ENCODE measurements around the gene TMOD2.

Gene TMOD2

DNA sequence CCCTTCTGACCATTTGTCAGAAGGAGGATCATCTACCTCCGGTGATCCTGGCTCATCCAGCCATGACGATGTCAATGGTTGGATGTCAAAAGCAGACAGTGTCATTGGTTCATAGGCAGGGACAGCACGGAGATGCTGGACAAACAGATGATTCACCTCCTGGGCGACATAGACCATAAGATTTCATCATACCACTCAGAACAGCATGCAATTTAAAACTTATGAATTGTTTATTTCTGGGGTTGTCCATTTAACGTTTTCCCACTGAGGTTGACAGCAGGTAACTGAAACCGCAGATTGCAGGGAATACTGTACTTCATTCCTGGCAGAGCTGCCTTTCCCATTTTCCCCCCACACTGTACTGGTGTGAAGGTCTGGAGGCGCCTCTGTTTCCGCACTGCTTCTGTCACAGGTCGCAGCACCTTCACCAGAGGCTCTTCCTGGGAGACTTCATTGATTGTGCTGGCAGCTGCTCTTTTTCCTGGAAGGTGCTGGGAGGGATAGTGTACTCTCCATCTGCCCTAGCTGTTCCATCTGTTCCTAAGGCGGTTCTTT lies 45.5 kb downstream of the TMOD2 start:
- no peaks in the 10 kb centered on the region for H3K27me3 ChIP-seq (ENCODE audit: control insufficient read depth, insufficient read depth, low read length)
- H3K9ac ChIP-seq (ENCODE audit: low read length): no peak overlapping the region
- H3K4me1 ChIP-seq (ENCODE audit: control insufficient read depth, insufficient read depth, low read length): no peaks in the 10 kb centered on the region
- no peaks in the 10 kb centered on the region for H3K9me3 ChIP-seq (ENCODE audit: control insufficient read depth, insufficient read depth, low read depth, low read length)
- no peak overlapping the region for H3K4me3 ChIP-seq (ENCODE audit: low read depth, low read length)
- no peaks in the 10 kb centered on the region for H3K36me3 ChIP-seq (ENCODE audit: control insufficient read depth, insufficient read depth, low read length)
- no peak overlapping the region for H3K27ac ChIP-seq (ENCODE audit: low read depth, low read length)

DNA sequence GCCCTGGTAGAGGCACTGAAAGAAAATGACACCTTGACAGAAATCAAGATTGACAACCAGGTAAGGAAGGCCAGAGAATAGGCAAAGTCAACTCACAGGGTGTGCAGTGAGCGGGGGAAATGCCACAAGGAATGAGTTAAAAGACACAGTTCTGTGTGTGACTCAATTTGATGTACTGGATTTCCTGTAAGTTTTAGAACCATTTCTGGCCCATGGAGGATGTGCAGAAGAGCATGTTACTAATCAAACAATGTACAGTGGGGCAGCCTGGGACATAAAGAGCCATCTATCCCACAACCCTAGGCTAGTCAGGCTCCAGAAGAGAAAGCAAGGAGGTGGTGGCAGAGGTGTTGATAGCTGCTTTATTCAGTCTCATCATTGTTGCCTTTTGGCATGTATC lies 46.9 kb downstream of the TMOD2 start:
- no peak overlapping the region for H3K4me3 ChIP-seq (ENCODE audit: low read depth, low read length)
- H3K4me1 ChIP-seq (ENCODE audit: control insufficient read depth, insufficient read depth, low read length): no peaks in the 10 kb centered on the region
- H3K36me3 ChIP-seq (ENCODE audit: control insufficient read depth, insufficient read depth, low read length): no peaks in the 10 kb centered on the region
- no peaks in the 10 kb centered on the region for H3K27me3 ChIP-seq (ENCODE audit: control insufficient read depth, insufficient read depth, low read length)
- H3K9ac ChIP-seq (ENCODE audit: low read length): no peak overlapping the region
- no peak overlapping the region for H3K27ac ChIP-seq (ENCODE audit: low read depth, low read length)
- H3K9me3 ChIP-seq (ENCODE audit: control insufficient read depth, insufficient read depth, low read depth, low read length): no peaks in the 10 kb centered on the region

DNA sequence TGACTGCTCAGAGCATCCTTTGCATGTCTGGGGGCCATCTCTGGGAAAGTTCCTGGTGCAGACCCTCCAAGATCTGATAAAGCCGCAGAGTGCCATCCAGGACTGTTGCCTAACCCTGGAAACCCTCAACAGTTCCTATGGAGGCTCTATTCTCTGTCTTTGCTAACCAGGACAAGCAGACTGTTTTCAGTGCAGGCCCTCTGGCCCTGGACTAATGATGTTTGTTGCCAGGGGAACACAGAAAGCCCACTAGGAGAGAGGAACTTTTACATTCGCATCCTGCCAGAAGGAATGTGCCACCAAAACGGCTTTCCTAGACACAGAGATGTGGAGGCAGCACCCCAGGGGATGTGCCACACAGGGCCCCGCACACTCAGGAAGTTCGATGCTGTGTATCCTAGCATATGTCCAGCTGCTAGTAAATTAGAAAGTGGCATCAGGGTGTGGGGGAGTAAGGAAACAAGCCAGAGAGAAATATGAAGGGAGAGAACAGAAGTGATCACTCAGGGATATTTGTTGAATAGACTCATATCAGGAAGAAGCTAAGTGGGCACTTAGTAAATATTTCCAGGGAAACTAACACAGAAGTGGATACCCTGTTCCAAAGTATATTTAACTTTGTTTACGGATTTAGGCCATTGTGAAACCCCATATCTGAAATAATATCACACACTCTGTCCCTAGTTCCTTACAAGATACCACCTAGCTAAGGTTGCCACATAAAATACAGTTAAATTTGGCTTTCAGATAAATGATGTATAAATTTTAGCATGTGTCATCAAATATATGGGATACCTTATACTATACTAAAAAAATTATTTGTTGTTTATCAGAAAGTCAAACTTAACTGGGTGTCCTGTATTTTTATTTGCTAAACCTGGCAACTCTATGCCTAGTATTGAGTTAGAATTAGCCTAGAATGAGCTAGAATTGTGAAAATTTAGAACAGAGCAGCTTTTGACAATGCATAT lies 48.2 kb downstream of the TMOD2 start:
- no peaks in the 10 kb centered on the region for H3K9me3 ChIP-seq (ENCODE audit: control insufficient read depth, insufficient read depth, low read depth, low read length)
- H3K4me3 ChIP-seq (ENCODE audit: low read depth, low read length): no peak overlapping the region
- no peaks in the 10 kb centered on the region for H3K27me3 ChIP-seq (ENCODE audit: control insufficient read depth, insufficient read depth, low read length)
- no peaks in the 10 kb centered on the region for H3K36me3 ChIP-seq (ENCODE audit: control insufficient read depth, insufficient read depth, low read length)
- H3K9ac ChIP-seq (ENCODE audit: low read length): no peak overlapping the region
- H3K4me1 ChIP-seq (ENCODE audit: control insufficient read depth, insufficient read depth, low read length): no peaks in the 10 kb centered on the region
- H3K27ac ChIP-seq (ENCODE audit: low read depth, low read length): no peak overlapping the region

DNA sequence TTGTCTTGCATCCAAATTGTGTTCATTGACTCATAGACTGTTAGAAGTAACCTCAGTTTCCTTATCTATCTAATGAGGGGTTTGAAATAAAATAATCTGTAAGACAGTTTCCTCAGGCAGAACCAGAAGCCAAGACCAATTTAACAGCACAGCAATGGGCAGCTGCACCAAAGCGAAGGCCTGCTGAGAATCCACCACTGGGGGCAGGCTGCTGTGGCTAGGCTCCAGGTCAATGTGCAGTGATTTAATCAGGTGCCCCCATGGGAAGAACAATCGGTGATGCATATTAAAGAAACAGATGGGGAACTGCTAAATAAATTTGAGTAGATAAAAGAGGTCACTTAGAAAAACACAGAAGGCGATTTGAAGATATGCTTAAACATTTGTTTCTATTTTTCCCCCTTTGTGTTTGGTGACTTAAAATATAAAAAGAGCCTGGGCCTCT lies 50.0 kb downstream of the TMOD2 start:
- H3K27me3 ChIP-seq (ENCODE audit: control insufficient read depth, insufficient read depth, low read length): no peaks in the 10 kb centered on the region
- H3K9ac ChIP-seq (ENCODE audit: low read length): no peak overlapping the region
- no peaks in the 10 kb centered on the region for H3K4me1 ChIP-seq (ENCODE audit: control insufficient read depth, insufficient read depth, low read length)
- no peaks in the 10 kb centered on the region for H3K36me3 ChIP-seq (ENCODE audit: control insufficient read depth, insufficient read depth, low read length)
- no peak overlapping the region for H3K27ac ChIP-seq (ENCODE audit: low read depth, low read length)
- H3K4me3 ChIP-seq (ENCODE audit: low read depth, low read length): no peak overlapping the region
- H3K9me3 ChIP-seq (ENCODE audit: control insufficient read depth, insufficient read depth, low read depth, low read length): no peaks in the 10 kb centered on the region

DNA sequence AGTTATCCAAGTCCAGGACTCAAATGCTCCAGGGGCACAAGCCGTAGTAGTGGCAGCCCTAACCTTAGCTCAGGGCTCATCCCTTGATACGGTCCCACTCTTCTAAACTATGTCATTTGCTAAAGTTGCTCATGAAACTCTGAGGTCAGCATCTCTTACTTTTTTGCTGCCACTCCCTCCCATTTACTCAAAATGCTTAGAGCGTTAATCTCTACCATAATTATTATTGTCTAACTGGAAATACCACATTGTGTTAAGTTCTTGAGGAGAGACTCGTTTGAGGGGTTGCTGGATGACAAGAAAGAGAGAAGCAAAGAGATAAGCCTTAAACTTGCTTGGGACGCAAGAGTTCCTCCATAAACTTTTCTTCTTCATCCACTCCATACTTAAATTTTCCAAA lies 51.2 kb downstream of the TMOD2 start:
- Histone ChIP-seq H3K9ac (ENCODE audit: low read length) (no peak overlapping the region), H3K4me1 (ENCODE audit: control insufficient read depth, insufficient read depth, low read length) (no peaks in the 10 kb centered on the region), H3K4me3 (ENCODE audit: low read depth, low read length) (no peak overlapping the region), H3K27ac (ENCODE audit: low read depth, low read length) (no peak overlapping the region), H3K36me3 (ENCODE audit: control insufficient read depth, insufficient read depth, low read length) (no peaks in the 10 kb centered on the region), H3K27me3 (ENCODE audit: control insufficient read depth, insufficient read depth, low read length) (no peaks in the 10 kb centered on the region), H3K9me3 (ENCODE audit: control insufficient read depth, insufficient read depth, low read depth, low read length) (no peaks in the 10 kb centered on the region)

DNA sequence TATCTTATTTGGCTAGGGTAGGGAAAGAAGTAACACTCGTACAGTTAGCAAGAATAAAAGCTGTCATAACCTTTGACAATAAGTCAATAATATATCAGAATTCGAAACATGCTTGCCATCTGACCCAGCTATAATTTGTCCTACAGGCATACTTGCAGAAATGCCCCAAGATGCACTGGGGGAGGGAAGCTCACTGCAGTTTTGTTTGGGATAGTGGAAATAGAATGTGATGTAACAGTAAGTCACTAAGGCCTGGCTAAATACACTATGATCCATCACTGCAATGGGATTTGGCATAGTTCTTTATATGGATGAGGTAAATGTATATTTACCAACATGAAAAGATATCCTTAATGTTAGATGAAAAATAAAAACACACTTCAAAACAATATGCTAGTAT lies 52.6 kb downstream of the TMOD2 start:
- no peak overlapping the region for H3K27ac ChIP-seq (ENCODE audit: low read depth, low read length)
- H3K27me3 ChIP-seq (ENCODE audit: control insufficient read depth, insufficient read depth, low read length): no peaks in the 10 kb centered on the region
- no peaks in the 10 kb centered on the region for H3K36me3 ChIP-seq (ENCODE audit: control insufficient read depth, insufficient read depth, low read length)
- H3K9me3 ChIP-seq (ENCODE audit: control insufficient read depth, insufficient read depth, low read depth, low read length): no peaks in the 10 kb centered on the region
- no peaks in the 10 kb centered on the region for H3K4me1 ChIP-seq (ENCODE audit: control insufficient read depth, insufficient read depth, low read length)
- H3K9ac ChIP-seq (ENCODE audit: low read length): no peak overlapping the region
- no peak overlapping the region for H3K4me3 ChIP-seq (ENCODE audit: low read depth, low read length)

DNA sequence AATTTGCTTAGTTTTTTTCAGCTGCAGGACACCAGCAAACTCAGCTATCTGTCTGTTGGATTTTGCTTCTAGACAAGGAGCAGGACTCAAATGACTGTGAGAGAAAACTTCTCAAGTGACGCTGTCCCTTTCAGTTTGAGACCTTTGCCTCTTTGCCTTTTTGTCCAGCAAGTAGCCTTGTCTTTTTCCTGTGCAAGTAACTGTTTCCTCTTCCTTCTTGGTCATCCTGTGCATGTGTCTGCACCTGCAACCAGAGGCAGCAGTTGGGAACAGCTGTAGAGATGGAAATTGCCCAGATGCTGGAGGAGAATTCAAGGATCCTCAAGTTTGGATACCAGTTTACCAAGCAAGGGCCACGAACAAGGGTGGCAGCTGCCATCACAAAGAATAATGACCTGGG lies 54.7 kb downstream of the TMOD2 start:
- Histone ChIP-seq H3K4me1 (ENCODE audit: control insufficient read depth, insufficient read depth, low read length) (no peaks in the 10 kb centered on the region), H3K9me3 (ENCODE audit: control insufficient read depth, insufficient read depth, low read depth, low read length) (no peaks in the 10 kb centered on the region), H3K27ac (ENCODE audit: low read depth, low read length) (no peak overlapping the region), H3K27me3 (ENCODE audit: control insufficient read depth, insufficient read depth, low read length) (no peaks in the 10 kb centered on the region), H3K36me3 (ENCODE audit: control insufficient read depth, insufficient read depth, low read length) (no peaks in the 10 kb centered on the region), H3K4me3 (ENCODE audit: low read depth, low read length) (no peak overlapping the region), H3K9ac (ENCODE audit: low read length) (no peak overlapping the region)

DNA sequence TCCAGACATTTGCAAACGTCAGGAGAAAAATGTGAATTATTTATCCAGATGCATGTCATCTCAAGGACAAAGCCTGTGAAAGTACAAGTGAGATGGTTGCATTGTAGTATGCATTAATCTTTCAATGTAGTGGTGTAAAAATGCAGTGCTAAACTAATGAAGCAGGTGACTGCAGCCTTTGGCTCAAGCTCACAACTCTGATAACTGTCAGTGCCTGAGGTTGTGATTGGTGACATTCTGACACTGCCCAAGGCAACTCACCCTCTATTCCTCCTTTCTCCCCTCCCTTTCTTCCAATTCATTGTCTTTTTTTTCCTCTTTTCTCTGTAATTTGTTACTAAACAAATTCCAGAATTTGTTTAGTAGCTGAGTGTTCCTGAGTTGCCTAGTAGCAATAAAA lies 58.1 kb downstream of the TMOD2 start:
- H3K4me3 ChIP-seq (ENCODE audit: low read depth, low read length): no peak overlapping the region
- H3K9ac ChIP-seq (ENCODE audit: low read length): no peak overlapping the region
- H3K27ac ChIP-seq (ENCODE audit: low read depth, low read length): no peak overlapping the region
- no peaks in the 10 kb centered on the region for H3K27me3 ChIP-seq (ENCODE audit: control insufficient read depth, insufficient read depth, low read length)
- no peaks in the 10 kb centered on the region for H3K36me3 ChIP-seq (ENCODE audit: control insufficient read depth, insufficient read depth, low read length)
- H3K4me1 ChIP-seq (ENCODE audit: control insufficient read depth, insufficient read depth, low read length): no peaks in the 10 kb centered on the region
- no peaks in the 10 kb centered on the region for H3K9me3 ChIP-seq (ENCODE audit: control insufficient read depth, insufficient read depth, low read depth, low read length)

DNA sequence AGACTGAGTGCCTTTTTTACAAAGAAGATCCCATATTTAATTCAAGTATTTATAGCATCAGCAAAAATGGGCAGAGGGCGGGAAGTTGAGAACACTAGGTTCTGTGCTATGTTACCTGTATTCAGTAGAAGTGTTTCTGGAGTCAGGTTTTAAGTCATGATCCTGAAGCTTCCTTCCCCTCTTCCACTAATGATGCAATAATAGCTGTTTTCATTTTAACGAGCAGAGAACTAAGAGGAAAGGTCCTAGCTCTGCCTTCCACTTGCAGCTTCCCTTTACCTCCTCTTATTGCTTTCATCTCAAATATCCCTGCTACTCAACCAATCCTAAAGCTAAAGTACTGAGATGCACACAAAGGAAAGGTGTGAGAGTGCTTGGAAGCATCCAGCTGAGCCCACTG lies 61.2 kb downstream of the TMOD2 start:
- H3K27ac ChIP-seq (ENCODE audit: low read depth, low read length): no peak overlapping the region
- no peaks in the 10 kb centered on the region for H3K4me1 ChIP-seq (ENCODE audit: control insufficient read depth, insufficient read depth, low read length)
- H3K36me3 ChIP-seq (ENCODE audit: control insufficient read depth, insufficient read depth, low read length): no peaks in the 10 kb centered on the region
- no peak overlapping the region for H3K9ac ChIP-seq (ENCODE audit: low read length)
- no peaks in the 10 kb centered on the region for H3K27me3 ChIP-seq (ENCODE audit: control insufficient read depth, insufficient read depth, low read length)
- no peaks in the 10 kb centered on the region for H3K9me3 ChIP-seq (ENCODE audit: control insufficient read depth, insufficient read depth, low read depth, low read length)
- H3K4me3 ChIP-seq (ENCODE audit: low read depth, low read length): no peak overlapping the region

DNA sequence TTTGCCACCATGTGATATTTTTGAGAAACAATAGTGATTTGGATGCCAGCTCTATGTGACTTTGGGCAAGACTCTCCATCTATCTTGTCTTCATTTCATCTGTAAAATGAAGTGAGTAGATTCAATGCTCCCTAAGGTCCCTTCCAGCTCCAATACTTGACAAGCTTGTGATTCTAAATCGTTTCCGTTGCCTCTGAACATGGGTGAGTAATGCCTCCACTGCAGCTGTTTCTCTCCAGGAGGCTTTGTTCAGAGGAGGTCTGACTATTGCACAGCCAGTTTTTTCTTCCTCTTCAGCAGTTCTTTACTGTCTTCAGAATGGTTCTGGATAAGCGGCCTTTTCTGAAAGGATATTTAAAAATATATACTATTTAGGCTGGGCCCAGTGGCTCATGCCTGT lies 63.2 kb downstream of the TMOD2 start:
- H3K27ac ChIP-seq (ENCODE audit: low read depth, low read length): no peak overlapping the region
- peaks cover 4% of the 10 kb centered on the region; the same call in 1 of the 2 replicates for H3K4me1 ChIP-seq (ENCODE audit: control insufficient read depth, insufficient read depth, low read length)
- H3K36me3 ChIP-seq (ENCODE audit: control insufficient read depth, insufficient read depth, low read length): no peaks in the 10 kb centered on the region
- no peaks in the 10 kb centered on the region for H3K27me3 ChIP-seq (ENCODE audit: control insufficient read depth, insufficient read depth, low read length)
- no peak overlapping the region for H3K4me3 ChIP-seq (ENCODE audit: low read depth, low read length)
- no peaks in the 10 kb centered on the region for H3K9me3 ChIP-seq (ENCODE audit: control insufficient read depth, insufficient read depth, low read depth, low read length)
- H3K9ac ChIP-seq (ENCODE audit: low read length): no peak overlapping the region

DNA sequence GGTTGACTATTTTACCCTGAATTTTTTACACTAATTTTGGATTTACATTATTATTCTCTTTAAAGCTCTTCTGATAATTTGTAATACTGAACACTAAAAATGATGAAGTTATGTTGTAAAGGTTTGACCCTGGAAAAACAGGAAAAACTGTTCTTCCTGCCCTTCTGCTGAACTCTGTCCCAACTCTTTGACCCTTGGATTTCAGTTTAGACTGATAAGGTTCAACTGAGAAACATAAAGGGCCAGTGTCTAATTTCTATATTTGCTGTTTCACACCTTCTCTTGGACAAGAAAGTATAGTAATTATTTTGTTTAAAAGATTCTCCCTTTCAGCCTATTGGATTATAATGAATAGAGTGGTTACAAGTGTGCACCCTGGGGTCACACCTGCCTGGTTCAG lies 65.2 kb downstream of the TMOD2 start:
- H3K27ac ChIP-seq (ENCODE audit: low read depth, low read length): no peak overlapping the region
- H3K9me3 ChIP-seq (ENCODE audit: control insufficient read depth, insufficient read depth, low read depth, low read length): peaks cover 7% of the 10 kb centered on the region
- no peaks in the 10 kb centered on the region for H3K27me3 ChIP-seq (ENCODE audit: control insufficient read depth, insufficient read depth, low read length)
- peaks cover 4% of the 10 kb centered on the region; the same call in 1 of the 2 replicates for H3K4me1 ChIP-seq (ENCODE audit: control insufficient read depth, insufficient read depth, low read length)
- H3K36me3 ChIP-seq (ENCODE audit: control insufficient read depth, insufficient read depth, low read length): no peaks in the 10 kb centered on the region
- H3K4me3 ChIP-seq (ENCODE audit: low read depth, low read length): no peak overlapping the region
- H3K9ac ChIP-seq (ENCODE audit: low read length): no peak overlapping the region

Data from HUES6 (cell line).